Upper lobe of left lung (tissue), 4 donors: ENCODE results near the gene BTN3A1.

Experiments
- CTCF ChIP-seq, 6 experiments: fragments of 450-650 bp in 4 of 6; fragments of 200-600 bp in 2 of 6; sonication (generic) in 2 of 6; IDR thresholded peaks; one replicate each; pipeline ENCODE4 v1.5.1; 2016 to 2019; ENCODE audit warnings: antibody characterized with exemption in 6 of 6
- POLR2A ChIP-seq, 4 donors: fragments of 450-650 bp; IDR thresholded peaks; one replicate each; pipeline ENCODE4 v1.5.1; 2016 to 2017; ENCODE audit warnings: antibody characterized with exemption in 4 of 4, mild to moderate bottlenecking in 2 of 4

GRCh38 chr6:26457806-26458688 is 56.0 kb downstream of the BTN3A1 start, which contains the start of gene BTN2A1:
- no peak for TF ChIP-seq CTCF (IDR thresholded peaks at IDR 0.05)
- TF ChIP-seq POLR2A (IDR thresholded peaks at IDR 0.05): peak in 2 of 4 donors; percentile 38 to 60
